Measurements from ENCODE around the gene ARHGAP23. TPM values are rescaled to one million over a fixed set of nuclear protein-coding genes. Genes with fewer than 3 reads are reported as not detected.

ARHGAP23 gene
- total and polyA plus RNA-seq, 2 donors (not counting 3 experiments of a cell fraction or from before 2014, with no cell fraction given), result 25.4 to 190 TPM

DNA sequence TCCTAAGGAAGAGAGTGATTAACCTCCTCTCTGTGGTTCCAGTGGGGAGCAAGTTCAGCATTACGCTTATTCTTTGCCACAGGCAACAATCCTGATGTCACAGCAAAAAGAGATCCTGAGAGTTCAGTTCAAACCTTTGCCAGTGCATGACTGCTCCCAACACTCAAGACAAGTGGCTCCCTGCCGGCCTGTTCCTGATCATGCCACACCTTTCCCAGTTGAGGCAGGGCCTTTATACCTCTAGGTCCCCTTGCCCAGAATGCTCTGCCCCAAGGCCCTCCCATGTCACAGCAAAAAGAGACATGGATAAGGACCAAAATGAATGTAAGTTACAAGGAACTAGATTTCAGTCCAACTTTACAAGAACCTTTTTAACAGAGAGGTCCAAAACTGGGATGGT is 31.0 kb upstream of the ARHGAP23 start:
- H3K36me3 ChIP-seq (ENCODE audit: control insufficient read depth in 2 of 2, extremely low read depth in 1 of 2, insufficient read depth in 2 of 2, low read length in 2 of 2), result peaks cover 0 to 8% of the 10 kb centered on the region in 2 experiments
- H3K9me1 ChIP-seq (replicated peaks; ENCODE audit: control insufficient read depth, extremely low read depth, insufficient read depth, low read length), result no peaks in the 10 kb centered on the region
- TF ChIP-seq GATA2 (IDR thresholded peaks at IDR 0.05; ENCODE audit: insufficient read depth, insufficient read length, low read depth, low read length) (no peak), EZH2 (IDR thresholded peaks at IDR 0.05; ENCODE audit: borderline replicate concordance, low read depth, low read length, severe bottlenecking) (no peak), MYC (IDR thresholded peaks at IDR 0.05; ENCODE audit: low read depth, low read length) (no peak), POLR2A (IDR thresholded peaks at IDR 0.05; ENCODE audit: low read depth, low read length) (no peak), JUN (IDR thresholded peaks at IDR 0.05; ENCODE audit: borderline replicate concordance, insufficient read depth, insufficient read length, low read depth) (no peak), FOS (IDR thresholded peaks at IDR 0.05; ENCODE audit: borderline replicate concordance, insufficient read depth, low read length) (no peak)
- TF ChIP-seq, protein P1, sequence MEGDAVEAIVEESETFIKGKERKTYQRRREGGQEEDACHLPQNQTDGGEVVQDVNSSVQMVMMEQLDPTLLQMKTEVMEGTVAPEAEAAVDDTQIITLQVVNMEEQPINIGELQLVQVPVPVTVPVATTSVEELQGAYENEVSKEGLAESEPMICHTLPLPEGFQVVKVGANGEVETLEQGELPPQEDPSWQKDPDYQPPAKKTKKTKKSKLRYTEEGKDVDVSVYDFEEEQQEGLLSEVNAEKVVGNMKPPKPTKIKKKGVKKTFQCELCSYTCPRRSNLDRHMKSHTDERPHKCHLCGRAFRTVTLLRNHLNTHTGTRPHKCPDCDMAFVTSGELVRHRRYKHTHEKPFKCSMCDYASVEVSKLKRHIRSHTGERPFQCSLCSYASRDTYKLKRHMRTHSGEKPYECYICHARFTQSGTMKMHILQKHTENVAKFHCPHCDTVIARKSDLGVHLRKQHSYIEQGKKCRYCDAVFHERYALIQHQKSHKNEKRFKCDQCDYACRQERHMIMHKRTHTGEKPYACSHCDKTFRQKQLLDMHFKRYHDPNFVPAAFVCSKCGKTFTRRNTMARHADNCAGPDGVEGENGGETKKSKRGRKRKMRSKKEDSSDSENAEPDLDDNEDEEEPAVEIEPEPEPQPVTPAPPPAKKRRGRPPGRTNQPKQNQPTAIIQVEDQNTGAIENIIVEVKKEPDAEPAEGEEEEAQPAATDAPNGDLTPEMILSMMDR (IDR thresholded peaks at IDR 0.05; ENCODE audit: extremely low read depth in 1 of 2, insufficient read depth in 1 of 2, low read depth in 1 of 2, low read length in 2 of 2), result no peak
- H2AFZ ChIP-seq (ENCODE audit: low read depth, low read length), result no peak overlapping the region
- H3K4me1 ChIP-seq (ENCODE audit: control insufficient read depth, extremely low read depth, insufficient read depth, low read length), result no peaks in the 10 kb centered on the region
- BruUV-seq (replicated peaks), result no TSS peak
- no peak overlapping the region for H3K4me3 ChIP-seq (replicated peaks in 1 of 3; ENCODE audit: insufficient read depth in 1 of 3, low read depth in 1 of 3, low read length in 3 of 3)
- no peak overlapping the region for H3K9ac ChIP-seq (replicated peaks; ENCODE audit: extremely low read depth, insufficient read depth, low read length)
- dilution Hi-C loops (cut with MboI; ENCODE audit: extremely low pct_ligation_motif_present, low sequenced_read_pairs) (no loop called here), intact Hi-C loops (cut with micrococcal nuclease) (no loop called here)
- no peak for FAIRE-seq
- ChIA-PET POLR2A (no interaction called here), CTCF (interaction anchor here (0.7 kb wide), 1 partner anchor 17 kb away, joined by 3 read pairs; no protein-coding TSS in a partner anchor)
- H3K4me2 ChIP-seq (ENCODE audit: insufficient read depth, low read length), result no peak overlapping the region
- H3K79me2 ChIP-seq (ENCODE audit: control insufficient read depth, insufficient read depth, low read length), result no peaks in the 10 kb centered on the region
- no peaks in the 10 kb centered on the region for H4K20me1 ChIP-seq (replicated peaks; ENCODE audit: control insufficient read depth, extremely low read depth, insufficient read depth, low read length)
- no peak for DNase-seq (ENCODE audit: low read depth, low spot score)
- no peaks in the 10 kb centered on the region for H3K27me3 ChIP-seq (ENCODE audit: control insufficient read depth in 2 of 2, insufficient read depth in 2 of 2, low read length in 2 of 2)
- no peaks in the 10 kb centered on the region for H3K9me3 ChIP-seq (replicated peaks; ENCODE audit: control insufficient read depth, insufficient read depth, low read length)
- no peak overlapping the region for H3K27ac ChIP-seq (ENCODE audit: insufficient read depth, low read depth, low read length)
